ENCODE results near the gene ARHGAP28.

The ARHGAP28 gene

GRCh38 chr18:6730416-6731221 lies 1.1 kb downstream of the ARHGAP28 start:
- H3K4me3 ChIP-seq (ENCODE audit: low read depth, low read length), result peak overlapping the region; percentile 66
- DNase-seq (ENCODE audit: low read depth), result no peak

GRCh38 chr18:6731222-6731596 lies 1.7 kb downstream of the ARHGAP28 start:
- peak overlapping the region; percentile 66 for H3K4me3 ChIP-seq (ENCODE audit: low read depth, low read length)
- peak; percentile 86 for DNase-seq (ENCODE audit: low read depth)

GRCh38 chr18:6732952-6733351 lies 3.4 kb downstream of the ARHGAP28 start:
- DNase-seq (ENCODE audit: low read depth), result no peak
- no peak overlapping the region for H3K4me3 ChIP-seq (ENCODE audit: low read depth, low read length)

- no peak overlapping the region for H3K4me3 ChIP-seq (ENCODE audit: low read depth, low read length)
- no peak for DNase-seq (ENCODE audit: low read depth)
These were observed 4.2 kb downstream of the ARHGAP28 start for GRCh38 chr18:6733758-6734157.

GRCh38 chr18:6734726-6735430 lies 5.4 kb downstream of the ARHGAP28 start:
- H3K4me3 ChIP-seq (ENCODE audit: low read depth, low read length), result no peak overlapping the region
- DNase-seq (ENCODE audit: low read depth), result no peak

GRCh38 chr18:6737833-6738232 lies 8.3 kb downstream of the ARHGAP28 start:
- DNase-seq (ENCODE audit: low read depth), result no peak

GRCh38 chr18:6738622-6739021 lies 9.1 kb downstream of the ARHGAP28 start:
- DNase-seq (ENCODE audit: low read depth), result no peak
- H3K4me3 ChIP-seq (ENCODE audit: low read depth, low read length), result no peak overlapping the region

More at GRCh38 chr18:6737833-6738232, 8.3 kb downstream of the ARHGAP28 start:
- H3K4me3 ChIP-seq (ENCODE audit: low read depth, low read length), result no peak overlapping the region

GRCh38 chr18:6741232-6741663 lies 11.7 kb downstream of the ARHGAP28 start:
- DNase-seq (ENCODE audit: low read depth), result peak; percentile 98
- no peak overlapping the region for H3K4me3 ChIP-seq (ENCODE audit: low read depth, low read length)

- no peak overlapping the region for H3K4me3 ChIP-seq (ENCODE audit: low read depth, low read length)
- no peak for DNase-seq (ENCODE audit: low read depth)
These were observed 12.3 kb downstream of the ARHGAP28 start for GRCh38 chr18:6741786-6742185.

GRCh38 chr18:6743999-6744398 lies 14.5 kb downstream of the ARHGAP28 start:
- DNase-seq (ENCODE audit: low read depth), result no peak
- no peak overlapping the region for H3K4me3 ChIP-seq (ENCODE audit: low read depth, low read length)

- no peak overlapping the region for H3K4me3 ChIP-seq (ENCODE audit: low read depth, low read length)
- no peak for DNase-seq (ENCODE audit: low read depth)
These were observed 15.4 kb downstream of the ARHGAP28 start for GRCh38 chr18:6744816-6745455.

- no peak for DNase-seq (ENCODE audit: low read depth)
These were observed 16.1 kb downstream of the ARHGAP28 start for GRCh38 chr18:6745504-6746031.

GRCh38 chr18:6746386-6746960 lies 17.0 kb downstream of the ARHGAP28 start:
- peak; percentile 30 for DNase-seq (ENCODE audit: low read depth)
- no peak overlapping the region for H3K4me3 ChIP-seq (ENCODE audit: low read depth, low read length)

More at GRCh38 chr18:6745504-6746031, 16.1 kb downstream of the ARHGAP28 start:
- no peak overlapping the region for H3K4me3 ChIP-seq (ENCODE audit: low read depth, low read length)

- H3K4me3 ChIP-seq (ENCODE audit: low read depth, low read length), result no peak overlapping the region
- peak; percentile 91 for DNase-seq (ENCODE audit: low read depth)
These were observed 18.1 kb downstream of the ARHGAP28 start for GRCh38 chr18:6747646-6748045.

- DNase-seq (ENCODE audit: low read depth), result no peak
- H3K4me3 ChIP-seq (ENCODE audit: low read depth, low read length), result no peak overlapping the region
These were observed 18.7 kb downstream of the ARHGAP28 start for GRCh38 chr18:6748241-6748640.

- DNase-seq (ENCODE audit: low read depth), result no peak
- H3K4me3 ChIP-seq (ENCODE audit: low read depth, low read length), result no peak overlapping the region
These were observed 20.9 kb downstream of the ARHGAP28 start for GRCh38 chr18:6750411-6750810.

- no peak overlapping the region for H3K4me3 ChIP-seq (ENCODE audit: low read depth, low read length)
- DNase-seq (ENCODE audit: low read depth), result no peak
These were observed 21.7 kb downstream of the ARHGAP28 start for GRCh38 chr18:6751222-6751621.

- peak; percentile 49 for DNase-seq (ENCODE audit: low read depth)
These were observed 22.8 kb downstream of the ARHGAP28 start for GRCh38 chr18:6752202-6752860.

GRCh38 chr18:6755107-6755506 lies 25.6 kb downstream of the ARHGAP28 start:
- no peak for DNase-seq (ENCODE audit: low read depth)
- H3K4me3 ChIP-seq (ENCODE audit: low read depth, low read length), result no peak overlapping the region

More at GRCh38 chr18:6752202-6752860, 22.8 kb downstream of the ARHGAP28 start:
- no peak overlapping the region for H3K4me3 ChIP-seq (ENCODE audit: low read depth, low read length)
